B cell (primary cell): ENCODE data around the gene SNED1. TPM values are rescaled to one million over a fixed set of nuclear protein-coding genes. Genes with fewer than 3 reads are reported as not detected.

ENCODE experiments used
- ATAC-seq: fragments of 200-7000 bp; cut with Tn5 transposase; one replicate; pipeline ENCODE4 v1.10.0; 2021; ENCODE audit warnings: low read depth, mild to moderate bottlenecking, moderate number of reproducible peaks, moderate library complexity
- CTCF ChIA-PET: fragments of 350-600 bp; sonication (Branson Sonifier 250); formaldehyde crosslinking; loops from one replicate; lab custom pipeline; 2021; ENCODE audit warnings: antibody characterized with exemption, inconsistent platforms; lab: Charles Lee
- POLR2A ChIA-PET: fragments of 350-600 bp; sonication (Branson Sonifier 250); formaldehyde crosslinking; loops from one replicate; lab custom pipeline; 2021; ENCODE audit warnings: antibody characterized with exemption; lab: Charles Lee
- DNase-seq: peaks from one replicate; pipeline ENCODE4 v3.0.0; 2013
- H2AFZ ChIP-seq: 2 replicates; pipeline ENCODE4 v1.6.1; 2012; ENCODE audit warnings: mild to moderate bottlenecking, low read depth, low read length; ENCODE audit not compliant: insufficient read depth, poor library complexity, severe bottlenecking
- H3K27ac ChIP-seq, 2 donors: 1 replicate in 1 of 2; 2 replicates in 1 of 2; pipeline ENCODE4 v1.5.1; 2012 to 2013; ENCODE audit warnings: low read length in 2 of 2, mild to moderate bottlenecking in 2 of 2, moderate library complexity in 1 of 2
- H3K27me3 ChIP-seq, 4 experiments: fragments of 200-600 bp in 1 of 4; sonication (generic) in 1 of 4; replicated peaks in 1 of 4; 1 replicate in 2 of 4; 2 replicates in 2 of 4; pipeline versions ENCODE4 v1.6.1 to v1.7.0; 2013 to 2016; ENCODE audit warnings: low read length in 3 of 4, mild to moderate bottlenecking in 2 of 4, mixed read lengths in 1 of 4, moderate library complexity in 1 of 4; ENCODE audit not compliant: insufficient read depth in 4 of 4, control insufficient read depth in 3 of 4; ENCODE audit errors: control extremely low read depth in 1 of 4
- H3K36me3 ChIP-seq, 2 experiments: replicated peaks in 1 of 2; 1 replicate in 1 of 2; 2 replicates in 1 of 2; pipeline versions ENCODE4 v1.6.1 to v1.7.1; 2013; ENCODE audit warnings: low read length in 1 of 2; ENCODE audit not compliant: insufficient read depth in 2 of 2, control insufficient read depth in 1 of 2; ENCODE audit errors: control extremely low read depth in 1 of 2, extremely low read depth in 1 of 2
- H3K4me1 ChIP-seq, 2 donors: fragments of 200-600 bp in 1 of 2; sonication (generic) in 1 of 2; 1 replicate in 1 of 2; 2 replicates in 1 of 2; pipeline versions ENCODE4 v1.5.1 to v1.6.1; 2013 to 2017; ENCODE audit warnings: low read length in 2 of 2; ENCODE audit not compliant: control insufficient read depth in 2 of 2, insufficient read depth in 2 of 2
- H3K4me2 ChIP-seq: replicated peaks from 2 replicates; pipeline ENCODE3; 2012; ENCODE audit warnings: mild to moderate bottlenecking, low read depth, low read length; ENCODE audit not compliant: poor library complexity, severe bottlenecking
- H3K4me3 ChIP-seq, 5 experiments: fragments of 200-600 bp in 1 of 5; sonication (generic) in 1 of 5; 1 replicate in 3 of 5; 2 replicates in 2 of 5; pipeline versions ENCODE4 v1.5.1 to v1.7.0; 2011 to 2016; ENCODE audit warnings: low read length in 4 of 5, mild to moderate bottlenecking in 4 of 5, low read depth in 2 of 5, control low read depth in 1 of 5, moderate library complexity in 1 of 5; ENCODE audit not compliant: insufficient read depth in 1 of 5; ENCODE audit errors: control extremely low read depth in 1 of 5, extremely low read depth in 1 of 5
- H3K79me2 ChIP-seq: fragments of 200-600 bp; sonication (generic); one replicate; pipeline ENCODE4 v1.6.0; 2016; ENCODE audit warnings: low read length; ENCODE audit not compliant: control insufficient read depth, insufficient read depth
- H3K9ac ChIP-seq: fragments of 200-600 bp; sonication (generic); 2 replicates; pipeline ENCODE4 v1.6.1; 2017; ENCODE audit warnings: mild to moderate bottlenecking, low read length, moderate library complexity
- H3K9me3 ChIP-seq, 3 donors: one replicate each; pipeline versions ENCODE4 v1.6.1 to v1.7.1; 2013; ENCODE audit warnings: low read length in 2 of 3; ENCODE audit not compliant: control insufficient read depth in 2 of 3, insufficient read depth in 1 of 3; ENCODE audit errors: control extremely low read depth in 1 of 3
- H4K20me1 ChIP-seq: 2 replicates; pipeline ENCODE4 v1.6.0; 2012; ENCODE audit warnings: mild to moderate bottlenecking, low read length; ENCODE audit not compliant: insufficient read depth, control insufficient read depth, poor library complexity, severe bottlenecking
- H3K27ac Mint-ChIP-seq: one replicate; pipeline ENCODE4 v1.8.0; 2021; ENCODE audit warnings: mixed read lengths
- H3K27me3 Mint-ChIP-seq: one replicate; pipeline ENCODE4 v1.8.0; 2021; ENCODE audit warnings: mixed read lengths
- H3K4me1 Mint-ChIP-seq: one replicate; pipeline ENCODE4 v1.8.0; 2021; ENCODE audit warnings: mixed read lengths
- H3K4me3 Mint-ChIP-seq: one replicate; pipeline ENCODE4 v1.8.0; 2021; ENCODE audit warnings: mixed read lengths
- H3K9me3 Mint-ChIP-seq: one replicate; pipeline ENCODE4 v1.8.0; 2022; ENCODE audit warnings: mixed read lengths; ENCODE audit not compliant: insufficient read depth
- EZH2 ChIP-seq: IDR thresholded peaks from 2 replicates; pipeline ENCODE4 v1.6.1; 2012; ENCODE audit warnings: borderline replicate concordance, low read depth, mild to moderate bottlenecking, moderate library complexity, low read length; ENCODE audit not compliant: insufficient read depth, poor library complexity, severe bottlenecking
- WGBS: methylation state at CpG from one replicate; pipeline ENCODE4 v1.1.5; 2013; ENCODE audit warnings: missing lambda C conversion rate; ENCODE audit not compliant: insufficient coverage; 5-methylcytosine and 5-hydroxymethylcytosine counted together
- intact Hi-C: fragments of 100-400 bp; cut with micrococcal nuclease; formaldehyde crosslinking; loops from one replicate; pipeline ENCODE4 v1.10.0; 2022
- polyA plus RNA-seq: library from polyadenylated mRNA; depleted of rRNA; stranded (reverse); fragments of >200 nt; gene quantifications from 2 replicates; pipeline ENCODE4 v1.2.3, GENCODE V29; 2012
- total RNA-seq, 2 donors: library from RNA; stranded (reverse); fragments of 120-200 nt in 1 of 2; gene quantifications; 1 replicate in 1 of 2; 2 replicates in 1 of 2; pipeline versions ENCODE4 v1.2.3 to v1.2.4, GENCODE V29; 2013 to 2022
- TF ChIP-seq, protein P1 (sequence below): fragments of 200-600 bp; IDR thresholded peaks from one replicate; pipeline ENCODE4 v1.8.0; 2022; ENCODE audit warnings: antibody characterized with exemption, mild to moderate bottlenecking

SNED1 gene
- total and polyA plus RNA-seq, 2 donors (not counting 1 experiment from before 2014, with no cell fraction given) = 25.5 to 336 TPM

DNA sequence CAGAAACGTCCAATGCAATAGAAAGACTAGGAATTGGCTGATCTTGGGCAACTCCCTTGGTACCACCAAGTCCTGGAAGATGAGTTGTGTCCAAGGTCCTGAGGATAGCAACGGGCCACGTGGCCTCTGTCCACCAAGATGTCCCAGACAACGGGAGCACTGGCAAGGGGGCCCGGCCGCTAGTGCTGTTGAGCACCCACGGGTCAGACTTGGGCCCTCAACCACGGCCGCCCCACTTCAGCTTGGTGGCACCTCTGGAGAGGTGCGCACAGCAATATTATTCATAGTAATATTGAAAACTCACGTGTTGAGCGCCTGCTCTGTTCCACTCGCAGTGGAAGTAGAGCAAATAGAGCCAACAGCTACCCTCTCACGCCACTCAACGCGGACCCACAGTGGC lies 131.9 kb downstream of the SNED1 start:
- no peak for ATAC-seq
- TF ChIP-seq EZH2 = no peak
- TF ChIP-seq, protein P1, sequence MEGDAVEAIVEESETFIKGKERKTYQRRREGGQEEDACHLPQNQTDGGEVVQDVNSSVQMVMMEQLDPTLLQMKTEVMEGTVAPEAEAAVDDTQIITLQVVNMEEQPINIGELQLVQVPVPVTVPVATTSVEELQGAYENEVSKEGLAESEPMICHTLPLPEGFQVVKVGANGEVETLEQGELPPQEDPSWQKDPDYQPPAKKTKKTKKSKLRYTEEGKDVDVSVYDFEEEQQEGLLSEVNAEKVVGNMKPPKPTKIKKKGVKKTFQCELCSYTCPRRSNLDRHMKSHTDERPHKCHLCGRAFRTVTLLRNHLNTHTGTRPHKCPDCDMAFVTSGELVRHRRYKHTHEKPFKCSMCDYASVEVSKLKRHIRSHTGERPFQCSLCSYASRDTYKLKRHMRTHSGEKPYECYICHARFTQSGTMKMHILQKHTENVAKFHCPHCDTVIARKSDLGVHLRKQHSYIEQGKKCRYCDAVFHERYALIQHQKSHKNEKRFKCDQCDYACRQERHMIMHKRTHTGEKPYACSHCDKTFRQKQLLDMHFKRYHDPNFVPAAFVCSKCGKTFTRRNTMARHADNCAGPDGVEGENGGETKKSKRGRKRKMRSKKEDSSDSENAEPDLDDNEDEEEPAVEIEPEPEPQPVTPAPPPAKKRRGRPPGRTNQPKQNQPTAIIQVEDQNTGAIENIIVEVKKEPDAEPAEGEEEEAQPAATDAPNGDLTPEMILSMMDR = no peak
- no peaks in the 10 kb centered on the region for H3K27me3 Mint-ChIP-seq
- no peaks in the 10 kb centered on the region for H3K9me3 Mint-ChIP-seq
- peaks cover 44 to 49% of the 10 kb centered on the region in 2 donors for H3K4me1 ChIP-seq
- intact Hi-C loops = no loop called here
- H3K9ac ChIP-seq = no peak overlapping the region
- no peaks in the 10 kb centered on the region for H3K27me3 ChIP-seq
- ChIA-PET POLR2A (interaction anchor here (1.2 kb wide), 1 partner anchor 10 kb away, joined by 4 read pairs; no protein-coding TSS in a partner anchor), CTCF (no interaction called here)
- peaks cover 4% of the 10 kb centered on the region for H3K79me2 ChIP-seq
- no peak overlapping the region for H3K4me3 ChIP-seq
- H3K4me2 ChIP-seq = no peak overlapping the region
- DNase-seq = no peak
- H3K27ac ChIP-seq = no peak overlapping the region
- H3K9me3 ChIP-seq = peaks cover 0 to 10% (median 0%) of the 10 kb centered on the region in 3 donors
- WGBS = 96% methylated on average over 16 of the region's 16 CpGs
- peaks cover 55% of the 10 kb centered on the region for H3K4me1 Mint-ChIP-seq
- H3K27ac Mint-ChIP-seq = peak overlapping the region; percentile 99
- H3K36me3 ChIP-seq = peaks cover 0 to 10% of the 10 kb centered on the region in 2 experiments
- no peak overlapping the region for H3K4me3 Mint-ChIP-seq
- H2AFZ ChIP-seq = no peak overlapping the region
- H4K20me1 ChIP-seq = no peaks in the 10 kb centered on the region

DNA sequence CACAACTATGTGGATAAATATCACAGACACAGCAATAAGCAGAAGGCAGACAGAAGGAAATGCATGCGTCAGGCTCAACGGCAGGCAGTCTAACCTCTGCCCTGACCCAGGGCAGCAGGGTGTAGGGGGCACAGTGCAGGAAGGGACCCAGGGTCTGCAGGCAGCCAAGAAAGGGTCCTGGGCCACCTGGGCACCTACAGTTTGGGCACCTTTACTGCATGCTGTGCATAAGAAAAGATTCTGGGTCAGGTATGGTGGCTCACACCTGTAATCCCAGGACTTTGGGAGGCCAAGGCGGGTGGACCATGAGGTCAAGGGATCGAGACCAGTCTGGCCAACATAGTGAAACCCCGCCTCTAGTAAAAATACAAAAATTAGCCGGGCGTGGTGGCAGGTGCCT lies 133.1 kb downstream of the SNED1 start:
- DNase-seq (no peak), ATAC-seq (no peak)
- H3K4me3 Mint-ChIP-seq = no peak overlapping the region
- intact Hi-C loops = no loop called here
- TF ChIP-seq, protein P1 = no peak
- TF ChIP-seq EZH2 = no peak
- no peak overlapping the region for H2AFZ ChIP-seq
- H3K27me3 Mint-ChIP-seq = no peaks in the 10 kb centered on the region
- H3K27me3 ChIP-seq = no peaks in the 10 kb centered on the region
- H3K79me2 ChIP-seq = no peaks in the 10 kb centered on the region
- no peak overlapping the region for H3K4me2 ChIP-seq
- H3K4me1 ChIP-seq = peaks cover 35 to 37% of the 10 kb centered on the region in 2 donors
- no peak overlapping the region for H3K27ac ChIP-seq
- peaks cover 44% of the 10 kb centered on the region for H3K4me1 Mint-ChIP-seq
- no peaks in the 10 kb centered on the region for H3K9me3 Mint-ChIP-seq
- POLR2A ChIA-PET = no interaction called here
- peaks cover 0 to 9% of the 10 kb centered on the region in 2 experiments for H3K36me3 ChIP-seq
- 97% methylated on average over 7 of the region's 7 CpGs for WGBS
- no peak overlapping the region for H3K27ac Mint-ChIP-seq
- H3K4me3 ChIP-seq = no peak overlapping the region
- no peak overlapping the region for H3K9ac ChIP-seq
- H3K9me3 ChIP-seq = peaks cover 0 to 10% (median 0%) of the 10 kb centered on the region in 3 donors
- H4K20me1 ChIP-seq = no peaks in the 10 kb centered on the region
- CTCF ChIA-PET = interaction anchor here (0.7 to 1.3 kb wide), 2 partner anchors 18 to 467 kb away, joined by 3 to 6 read pairs; partner anchors contain the start of gene PASK
